T-helper 9 cell (primary cell): Measurements from ENCODE around the gene CFAP97D2.
A peak's percentile ranks its signal among the peaks of the same experiment; 100 is the strongest.
"Not testable (repeated sequence)": the region's sequence is repeated elsewhere in the genome, so short reads cannot be mapped to it uniquely, and the experiment has no call there.

Experiments
- DNase-seq: peaks from one replicate; pipeline ENCODE4 v3.0.0-alpha.2; 2020
- total RNA-seq, 2 donors: gene quantifications; one replicate each; lab custom pipeline; 2026; lab: John Stamatoyannopoulos, UW

Gene CFAP97D2
- 0 reads per million in 2 donors for total RNA-seq

GRCh38 chr13:114179087-114179658 lies at the start of gene CFAP97D2:
CFAP97D2 (plus strand) TSS chr13:114179257; CDS start chr13:114179331, 74 bp downstream.
- DNase-seq, result no peak

GRCh38 chr13:114129649-114130062 lies 49.4 kb upstream of the CFAP97D2 start:
- DNase-seq, result no peak

GRCh38 chr13:114130131-114130836 lies 48.8 kb upstream of the CFAP97D2 start:
- no peak for DNase-seq

GRCh38 chr13:114130837-114131582 lies 48.0 kb upstream of the CFAP97D2 start:
- DNase-seq, result peak; percentile 57

GRCh38 chr13:114131583-114132418 lies 47.3 kb upstream of the CFAP97D2 start:
- no peak for DNase-seq

- peak; percentile 54 for DNase-seq
Measured at GRCh38 chr13:114132419-114133121, 46.5 kb upstream of the CFAP97D2 start, which contains the start of gene RASA3. RASA3 (minus strand) TSS chr13:114132623; CDS start chr13:114132489, 134 bp downstream.

- not testable (repeated sequence) for DNase-seq
Measured at GRCh38 chr13:114133126-114133525, 45.9 kb upstream of the CFAP97D2 start.

- DNase-seq, result not testable (repeated sequence)
Measured at GRCh38 chr13:114133552-114133951, 45.5 kb upstream of the CFAP97D2 start.

GRCh38 chr13:114134111-114134943 lies 44.7 kb upstream of the CFAP97D2 start:
- DNase-seq, result no peak

- DNase-seq, result no peak
Measured at GRCh38 chr13:114134944-114135610, 44.0 kb upstream of the CFAP97D2 start.

GRCh38 chr13:114135731-114136171 lies 43.3 kb upstream of the CFAP97D2 start:
- DNase-seq, result no peak

GRCh38 chr13:114136576-114136975 lies 42.5 kb upstream of the CFAP97D2 start:
- DNase-seq, result no peak

GRCh38 chr13:114140131-114140905 lies 38.7 kb upstream of the CFAP97D2 start:
- no peak for DNase-seq

- no peak for DNase-seq
Measured at GRCh38 chr13:114140906-114141250, 38.2 kb upstream of the CFAP97D2 start.

- no peak for DNase-seq
Measured at GRCh38 chr13:114141261-114141996, 37.6 kb upstream of the CFAP97D2 start.

- DNase-seq, result no peak
Measured at GRCh38 chr13:114142137-114142550, 36.9 kb upstream of the CFAP97D2 start.

- peak; percentile 60 for DNase-seq
Measured at GRCh38 chr13:114142640-114143490, 36.2 kb upstream of the CFAP97D2 start.
